ENCODE data around the gene RPLP2.
A peak's percentile ranks its signal among the peaks of the same experiment; 100 is the strongest.

The RPLP2 gene

DNA sequence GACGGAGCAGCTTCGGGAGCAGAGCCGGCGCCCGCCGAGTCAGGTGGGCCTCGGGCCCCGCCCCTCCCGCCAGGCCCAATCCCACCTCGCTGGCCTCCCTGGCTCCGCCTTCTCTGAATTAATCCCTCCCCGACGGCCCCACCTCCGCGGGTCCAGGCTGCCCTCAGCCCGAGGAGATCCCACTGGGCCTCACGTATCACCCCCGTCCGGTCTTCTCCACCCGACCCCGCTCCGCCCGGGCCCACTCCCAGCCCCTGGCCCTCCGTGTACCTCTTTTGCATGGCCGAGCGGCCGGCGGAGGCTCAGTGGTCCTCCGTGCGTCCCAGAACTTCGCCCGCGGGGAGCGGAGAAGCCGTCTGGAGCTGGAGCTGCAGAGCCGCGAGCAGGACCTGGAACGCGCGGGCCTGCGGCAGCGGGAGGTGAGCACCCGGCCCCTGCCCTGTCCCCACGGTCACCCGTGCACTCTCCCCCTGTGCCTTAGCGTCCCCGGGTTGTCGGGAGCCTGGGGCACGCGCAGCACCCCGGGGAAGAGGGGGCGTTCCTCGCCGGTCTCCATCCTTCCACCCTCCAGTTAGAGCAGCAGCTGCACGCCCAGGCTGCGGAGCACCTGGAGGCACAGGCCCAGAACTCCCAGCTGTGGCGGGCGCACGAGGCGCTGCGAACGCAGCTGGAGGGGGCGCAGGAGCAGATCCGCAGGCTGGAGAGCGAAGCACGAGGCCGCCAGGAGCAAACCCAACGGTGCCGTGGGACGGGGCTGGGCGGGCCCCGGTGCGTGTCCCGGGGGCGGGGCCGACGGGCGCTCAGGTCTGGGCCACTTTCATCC, 20.7 kb downstream of the RPLP2 start:
- WGBS (ENCODE audit: insufficient coverage), result 1% methylated on average over 63 of the region's 78 CpGs
- ChIA-PET CTCF (interaction anchor here (1.0 to 1.9 kb wide), 6 partner anchors 8 to 19 kb away, joined by 4 to 10 read pairs (median 6); partner anchors contain the start of gene PNPLA2), POLR2A (interaction anchor here (0.9 to 4.1 kb wide), 4 partner anchors 8 to 14 kb away, joined by 3 to 19 read pairs (median 6); partner anchors contain the start of genes PNPLA2, POLR2L and TSPAN4)
- H3K36me3 ChIP-seq (ENCODE audit: control insufficient read depth in 4 of 4, insufficient read depth in 4 of 4, low read length in 3 of 4), result peaks cover 0 to 2% (median under 1%) of the 10 kb centered on the region in 4 experiments
- no peak overlapping the region for H3K27ac ChIP-seq (ENCODE audit: insufficient read depth in 1 of 2, low read depth in 1 of 2, low read length in 2 of 2, poor library complexity in 1 of 2, severe bottlenecking in 2 of 2)
- DNase-seq, result peak; percentile 43 to 71 (median 67)
- peaks cover 0 to 58% (median 22%) of the 10 kb centered on the region in 5 experiments for H3K27me3 ChIP-seq (replicated peaks in 2 of 5; ENCODE audit: control insufficient read depth in 4 of 5, insufficient read depth in 5 of 5, low read length in 4 of 5)
- no peaks in the 10 kb centered on the region for H3K9me3 ChIP-seq (ENCODE audit: control extremely low read depth in 1 of 5, control insufficient read depth in 4 of 5, insufficient read depth in 2 of 5, low read depth in 1 of 5, low read length in 4 of 5)
- H3K4me1 ChIP-seq (ENCODE audit: control extremely low read depth in 1 of 4, control insufficient read depth in 4 of 4, insufficient read depth in 4 of 4, low read length in 3 of 4), result peaks cover 0 to 88% (median 81%) of the 10 kb centered on the region in 4 experiments
- peak overlapping the region; percentile 5 to 62 (median 32) for H3K4me3 ChIP-seq (ENCODE audit: control insufficient read depth in 1 of 7, extremely low read depth in 1 of 7, insufficient read depth in 4 of 7, low read depth in 2 of 7, low read length in 6 of 7)

- H3K36me3 ChIP-seq (ENCODE audit: control insufficient read depth in 4 of 4, insufficient read depth in 4 of 4, low read length in 3 of 4), result peaks cover 0 to 2% (median 0%) of the 10 kb centered on the region in 4 experiments
- peak overlapping the region in 1 of 7 experiments; percentile 55 for H3K4me3 ChIP-seq (ENCODE audit: control insufficient read depth in 1 of 7, extremely low read depth in 1 of 7, insufficient read depth in 4 of 7, low read depth in 2 of 7, low read length in 6 of 7)
- peaks cover 0 to 82% (median 73%) of the 10 kb centered on the region in 4 experiments for H3K4me1 ChIP-seq (ENCODE audit: control extremely low read depth in 1 of 4, control insufficient read depth in 4 of 4, insufficient read depth in 4 of 4, low read length in 3 of 4)
- no peak for DNase-seq
- no peaks in the 10 kb centered on the region for H3K9me3 ChIP-seq (ENCODE audit: control extremely low read depth in 1 of 5, control insufficient read depth in 4 of 5, insufficient read depth in 2 of 5, low read depth in 1 of 5, low read length in 4 of 5)
- H3K27ac ChIP-seq (ENCODE audit: insufficient read depth in 1 of 2, low read depth in 1 of 2, low read length in 2 of 2, poor library complexity in 1 of 2, severe bottlenecking in 2 of 2), result no peak overlapping the region
- peaks cover 0 to 56% (median 22%) of the 10 kb centered on the region in 5 experiments for H3K27me3 ChIP-seq (replicated peaks in 2 of 5; ENCODE audit: control insufficient read depth in 4 of 5, insufficient read depth in 5 of 5, low read length in 4 of 5)
- ChIA-PET CTCF (interaction anchor here (1.0 to 1.9 kb wide), 6 partner anchors 9 to 20 kb away, joined by 4 to 10 read pairs (median 6); partner anchors contain the start of gene PNPLA2), POLR2A (interaction anchor here (0.6 to 4.1 kb wide), 5 partner anchors 9 to 25 kb away, joined by 3 to 19 read pairs (median 3); partner anchors contain the start of genes PNPLA2, POLR2L and TSPAN4)
- WGBS (ENCODE audit: insufficient coverage), result 80% methylated on average over 26 of the region's 31 CpGs
Observed at GRCh38 chr11:831118-831864, 21.5 kb downstream of the RPLP2 start.

- WGBS (ENCODE audit: insufficient coverage), result 89% methylated on average over 17 of the region's 23 CpGs
- Histone ChIP-seq H3K27me3 (replicated peaks in 2 of 5; ENCODE audit: control insufficient read depth in 4 of 5, insufficient read depth in 5 of 5, low read length in 4 of 5) (peaks cover 0 to 56% (median 22%) of the 10 kb centered on the region in 5 experiments), H3K4me1 (ENCODE audit: control extremely low read depth in 1 of 4, control insufficient read depth in 4 of 4, insufficient read depth in 4 of 4, low read length in 3 of 4) (peaks cover 0 to 77% (median 67%) of the 10 kb centered on the region in 4 experiments)
Observed at GRCh38 chr11:831961-832528, 22.3 kb downstream of the RPLP2 start.

GRCh38 chr11:832529-833113, 22.9 kb downstream of the RPLP2 start, which contains the start of gene CD151:
CD151 (plus strand) TSS chr11:832952; CDS start chr11:836070, 3,118 bp downstream.
- peak within 1 kb of the TSS in 1 of 2 experiments; percentile 54 for H3K27ac ChIP-seq (ENCODE audit: insufficient read depth in 1 of 2, low read depth in 1 of 2, low read length in 2 of 2, poor library complexity in 1 of 2, severe bottlenecking in 2 of 2)
- POLR2A ChIA-PET, result interaction anchor here (0.8 to 4.1 kb wide), 3 partner anchors 9 to 13 kb away, joined by 3 to 19 read pairs (median 7); partner anchors contain the start of genes POLR2L and TSPAN4

More at GRCh38 chr11:831961-832528, 22.3 kb downstream of the RPLP2 start:
- CTCF ChIA-PET, result interaction anchor here (0.9 to 1.9 kb wide), 6 partner anchors 9 to 21 kb away, joined by 3 to 10 read pairs (median 6); no protein-coding TSS in a partner anchor
- Histone ChIP-seq H3K4me3 (ENCODE audit: control insufficient read depth in 1 of 7, extremely low read depth in 1 of 7, insufficient read depth in 4 of 7, low read depth in 2 of 7, low read length in 6 of 7) (peak overlapping the region in 5 of 7 experiments; percentile 10 to 78 (median 48)), H3K9me3 (ENCODE audit: control extremely low read depth in 1 of 5, control insufficient read depth in 4 of 5, insufficient read depth in 2 of 5, low read depth in 1 of 5, low read length in 4 of 5) (no peaks in the 10 kb centered on the region), H3K27ac (ENCODE audit: insufficient read depth in 1 of 2, low read depth in 1 of 2, low read length in 2 of 2, poor library complexity in 1 of 2, severe bottlenecking in 2 of 2) (peak overlapping the region in 1 of 2 experiments; percentile 54), H3K36me3 (ENCODE audit: control insufficient read depth in 4 of 4, insufficient read depth in 4 of 4, low read length in 3 of 4) (peaks cover 0 to 9% (median 1%) of the 10 kb centered on the region in 4 experiments)
- POLR2A ChIA-PET, result interaction anchor here (0.6 to 4.1 kb wide), 4 partner anchors 10 to 26 kb away, joined by 3 to 19 read pairs (median 5); partner anchors contain the start of genes POLR2L and TSPAN4
- DNase-seq, result no peak

GRCh38 chr11:833114-833791, 23.5 kb downstream of the RPLP2 start:
- H3K9me3 ChIP-seq (ENCODE audit: control extremely low read depth in 1 of 5, control insufficient read depth in 4 of 5, insufficient read depth in 2 of 5, low read depth in 1 of 5, low read length in 4 of 5), result no peaks in the 10 kb centered on the region
- ChIA-PET POLR2A (interaction anchor here (0.6 to 4.1 kb wide), 4 partner anchors 8 to 24 kb away, joined by 3 to 19 read pairs (median 6); partner anchors contain the start of genes POLR2L, RPLP2 and TSPAN4), CTCF (interaction anchor here (0.7 to 2.2 kb wide), 6 partner anchors 10 to 16 kb away, joined by 3 to 13 read pairs (median 4); partner anchors contain the start of genes POLR2L and TSPAN4)
- DNase-seq, result peak in 1 of 3 donors; percentile 59
- H3K4me3 ChIP-seq (ENCODE audit: control insufficient read depth in 1 of 7, extremely low read depth in 1 of 7, insufficient read depth in 4 of 7, low read depth in 2 of 7, low read length in 6 of 7), result peak overlapping the region; percentile 37 to 78 (median 66)
- WGBS (ENCODE audit: insufficient coverage), result under 1% methylated on average over 50 of the region's 55 CpGs
- peaks cover 0 to 20% (median 9%) of the 10 kb centered on the region in 4 experiments for H3K36me3 ChIP-seq (ENCODE audit: control insufficient read depth in 4 of 4, insufficient read depth in 4 of 4, low read length in 3 of 4)
- peaks cover 0 to 49% (median 18%) of the 10 kb centered on the region in 5 experiments for H3K27me3 ChIP-seq (replicated peaks in 2 of 5; ENCODE audit: control insufficient read depth in 4 of 5, insufficient read depth in 5 of 5, low read length in 4 of 5)
- H3K4me1 ChIP-seq (ENCODE audit: control extremely low read depth in 1 of 4, control insufficient read depth in 4 of 4, insufficient read depth in 4 of 4, low read length in 3 of 4), result peaks cover 0 to 66% (median 57%) of the 10 kb centered on the region in 4 experiments
- H3K27ac ChIP-seq (ENCODE audit: insufficient read depth in 1 of 2, low read depth in 1 of 2, low read length in 2 of 2, poor library complexity in 1 of 2, severe bottlenecking in 2 of 2), result peak overlapping the region in 1 of 2 experiments; percentile 25

More at GRCh38 chr11:832529-833113, 22.9 kb downstream of the RPLP2 start, which contains the start of gene CD151:
- under 1% methylated on average over 38 of the region's 67 CpGs for WGBS (ENCODE audit: insufficient coverage)
- DNase-seq, result peak in 1 of 3 donors; percentile 58
- H3K4me1 ChIP-seq (ENCODE audit: control extremely low read depth in 1 of 4, control insufficient read depth in 4 of 4, insufficient read depth in 4 of 4, low read length in 3 of 4), result peaks cover 0 to 71% (median 62%) of the 10 kb centered on the region in 4 experiments
- CTCF ChIA-PET, result interaction anchor here (0.9 to 1.9 kb wide), 5 partner anchors 10 to 21 kb away, joined by 3 to 10 read pairs (median 5); no protein-coding TSS in a partner anchor
- H3K4me3 ChIP-seq (ENCODE audit: control insufficient read depth in 1 of 7, extremely low read depth in 1 of 7, insufficient read depth in 4 of 7, low read depth in 2 of 7, low read length in 6 of 7), result peak within 1 kb of the TSS; percentile 37 to 78 (median 66)
- peaks cover 0 to 56% (median 21%) of the 10 kb centered on the region in 5 experiments for H3K27me3 ChIP-seq (replicated peaks in 2 of 5; ENCODE audit: control insufficient read depth in 4 of 5, insufficient read depth in 5 of 5, low read length in 4 of 5)
- no peaks in the 10 kb centered on the region for H3K9me3 ChIP-seq (ENCODE audit: control extremely low read depth in 1 of 5, control insufficient read depth in 4 of 5, insufficient read depth in 2 of 5, low read depth in 1 of 5, low read length in 4 of 5)
- peaks cover 0 to 15% (median 4%) of the 10 kb centered on the region in 4 experiments for H3K36me3 ChIP-seq (ENCODE audit: control insufficient read depth in 4 of 4, insufficient read depth in 4 of 4, low read length in 3 of 4)

Data from common myeloid progenitor, CD34-positive (primary cell).